Raji (cell line): ENCODE measurements around the gene SEPTIN1.
A peak's percentile ranks its signal among the peaks of the same experiment; 100 is the strongest.

Source experiments
- POLR2A ChIP-seq: IDR thresholded peaks from 2 replicates; pipeline ENCODE4 v1.6.1; 2011; ENCODE audit warnings: low read depth, low read length, control low read depth; ENCODE audit not compliant: insufficient read depth

The SEPTIN1 gene, protein sequence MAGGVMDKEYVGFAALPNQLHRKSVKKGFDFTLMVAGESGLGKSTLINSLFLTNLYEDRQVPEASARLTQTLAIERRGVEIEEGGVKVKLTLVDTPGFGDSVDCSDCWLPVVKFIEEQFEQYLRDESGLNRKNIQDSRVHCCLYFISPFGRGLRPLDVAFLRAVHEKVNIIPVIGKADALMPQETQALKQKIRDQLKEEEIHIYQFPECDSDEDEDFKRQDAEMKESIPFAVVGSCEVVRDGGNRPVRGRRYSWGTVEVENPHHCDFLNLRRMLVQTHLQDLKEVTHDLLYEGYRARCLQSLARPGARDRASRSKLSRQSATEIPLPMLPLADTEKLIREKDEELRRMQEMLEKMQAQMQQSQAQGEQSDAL

DNA sequence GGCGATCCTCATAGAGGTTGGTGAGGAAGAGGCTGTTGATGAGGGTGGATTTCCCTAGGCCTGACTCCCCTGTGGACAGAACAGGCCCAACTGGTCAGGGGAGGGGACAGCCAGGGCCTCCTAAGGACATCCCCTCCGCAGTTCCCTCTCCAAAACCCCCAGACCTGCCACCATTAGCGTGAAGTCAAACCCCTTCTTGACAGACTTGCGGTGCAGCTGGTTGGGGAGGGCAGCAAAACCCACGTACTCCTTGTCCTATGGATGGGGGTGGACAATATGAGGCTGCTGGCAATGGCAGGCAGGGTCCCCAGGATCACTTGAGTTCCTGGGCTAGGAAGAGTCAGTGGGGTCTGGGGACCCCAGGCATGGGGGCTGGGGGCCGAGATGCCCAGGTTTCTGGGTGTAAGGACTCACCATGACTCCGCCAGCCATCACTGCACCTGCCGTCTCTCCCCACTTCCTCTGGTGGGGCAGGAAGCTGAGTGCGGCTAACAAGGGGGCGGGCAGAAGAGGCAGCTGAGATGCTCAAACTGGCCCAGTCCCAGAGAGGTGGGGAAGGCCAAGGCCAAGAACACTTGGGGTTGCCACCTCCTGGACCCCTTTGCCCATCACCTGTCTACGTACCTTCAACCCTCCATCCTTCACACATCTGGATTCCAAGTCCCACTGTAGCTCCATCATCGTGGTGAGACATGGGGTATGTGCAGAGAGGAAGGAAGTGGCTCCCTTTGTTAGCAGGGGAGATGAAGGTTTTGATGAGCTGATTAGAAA is at the start of gene SEPTIN1:
TSS of gene SEPTIN1 (minus strand) at position 451 of the 771 bp plus-strand sequence. CDS start at position 432, 19 bp downstream.
- peak; percentile 94 for TF ChIP-seq POLR2A

DNA sequence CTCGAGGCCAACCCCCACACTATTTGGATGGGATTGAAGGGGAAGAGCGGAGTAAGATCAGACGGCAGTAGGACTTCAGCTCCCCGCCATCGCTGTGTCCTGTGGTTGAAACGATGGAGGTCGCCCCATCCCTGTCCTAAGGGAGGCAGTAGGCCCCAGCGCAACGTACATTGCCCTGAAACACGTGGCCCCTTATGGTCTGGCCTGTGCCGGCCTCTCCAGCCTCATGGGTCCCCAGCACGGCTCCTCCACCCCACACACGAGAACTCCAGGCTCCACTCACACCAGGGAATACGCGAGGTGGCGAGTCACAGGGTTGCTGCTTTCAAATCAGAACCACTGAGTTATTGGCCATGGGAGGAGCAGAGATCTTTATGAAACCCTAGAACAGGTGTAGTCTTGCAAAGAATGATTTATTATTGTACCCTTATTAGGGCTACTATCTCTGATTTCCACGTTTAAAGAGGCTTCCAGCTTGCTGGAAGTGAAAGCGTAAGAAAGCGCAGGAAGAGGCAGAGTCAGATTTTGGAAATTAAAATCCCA is 48.1 kb upstream of the SEPTIN1 start:
- no peak for TF ChIP-seq POLR2A

DNA sequence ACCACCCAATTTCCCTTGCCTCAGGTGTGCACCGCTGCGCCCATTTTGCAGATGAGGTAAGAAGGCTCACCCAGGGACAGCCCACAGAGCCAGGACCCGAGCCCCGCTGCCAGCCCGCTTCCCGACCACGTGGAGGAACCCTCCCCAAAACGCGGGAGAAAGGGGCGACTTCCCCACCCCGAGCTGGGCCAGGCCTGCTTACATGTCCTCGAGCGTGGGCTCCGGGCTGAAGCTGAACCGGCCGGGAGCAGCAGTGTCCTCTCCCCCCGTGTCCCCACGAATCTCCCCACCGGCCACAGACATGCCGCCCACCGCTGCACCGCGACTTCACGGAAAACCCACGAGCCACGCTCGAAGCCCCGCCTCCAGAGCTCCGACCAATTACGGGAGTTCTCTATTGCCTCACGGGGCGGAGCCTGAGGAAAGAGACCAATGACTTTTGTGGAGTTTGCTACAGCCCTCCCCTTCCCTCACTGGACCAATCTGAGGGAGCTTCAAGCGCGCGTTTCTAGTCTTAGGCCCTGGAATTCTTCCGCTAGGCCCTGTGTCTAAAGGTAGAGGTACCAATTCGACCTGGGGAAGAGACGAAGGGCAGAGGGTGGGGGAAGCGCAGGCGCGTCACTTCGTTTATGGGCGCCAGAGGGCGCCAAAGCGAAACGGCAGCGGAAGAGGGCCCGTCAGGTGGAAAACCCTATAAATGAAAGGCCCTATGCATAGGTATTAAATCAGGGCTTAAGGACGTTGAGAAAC is 47.5 kb upstream of the SEPTIN1 start, which contains the start of gene DCTPP1:
TSS of gene DCTPP1 (minus strand) at position 353 of the 750 bp plus-strand sequence. CDS start at position 303, 50 bp downstream.
- TF ChIP-seq POLR2A = peak; percentile 66

DNA sequence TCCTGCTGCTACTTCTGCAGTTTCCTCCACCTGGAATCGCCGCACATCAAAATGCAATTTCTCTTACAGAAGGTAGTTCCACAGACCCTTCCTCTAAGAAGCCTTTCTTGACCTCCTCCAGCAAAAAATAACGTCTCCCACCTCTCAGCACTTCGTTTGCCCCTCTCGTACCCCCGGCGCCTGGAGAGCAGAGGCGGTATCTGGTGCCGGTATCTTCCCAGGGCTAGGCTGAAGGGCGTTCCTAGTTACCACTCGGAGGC is 47.0 kb upstream of the SEPTIN1 start:
- TF ChIP-seq POLR2A = no peak

DNA sequence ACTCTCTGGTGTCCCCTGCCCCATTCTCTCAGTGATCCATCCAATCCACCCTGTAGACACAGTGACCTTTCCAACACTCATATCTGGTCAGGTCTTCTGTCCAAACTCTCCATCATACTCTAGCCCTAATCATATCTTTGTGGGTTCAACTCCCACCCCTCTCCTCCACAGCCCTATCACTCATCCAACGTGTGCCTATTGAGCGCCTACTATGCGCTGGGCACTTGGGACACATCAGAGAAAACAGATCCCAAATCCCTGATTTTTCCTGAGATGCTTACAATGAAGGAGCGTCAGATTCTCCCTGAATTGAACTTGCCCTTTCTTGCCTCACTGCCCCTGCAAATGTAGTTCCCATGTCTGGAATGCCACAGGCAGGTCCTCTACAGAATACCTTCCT is 45.7 kb upstream of the SEPTIN1 start:
- TF ChIP-seq POLR2A = no peak

DNA sequence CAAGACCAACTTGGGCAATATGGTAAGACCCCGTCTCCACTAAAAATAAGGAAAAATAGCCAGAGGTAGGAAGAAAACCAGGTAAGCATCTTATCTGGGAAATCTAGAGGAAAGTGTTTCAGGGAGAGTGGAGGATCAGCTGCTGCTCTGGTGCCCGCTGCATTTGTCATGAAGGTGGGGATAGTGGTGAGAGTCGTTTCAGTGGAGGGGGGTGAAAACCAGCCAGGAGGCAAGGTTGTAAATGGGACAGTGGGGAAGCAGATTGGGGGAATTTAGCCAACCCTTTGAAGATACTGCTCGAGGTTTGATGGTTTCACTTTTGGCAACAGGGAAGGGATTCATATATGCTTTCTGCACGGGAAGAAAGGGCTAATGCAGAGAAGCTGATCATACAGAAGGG is 38.6 kb upstream of the SEPTIN1 start:
- TF ChIP-seq POLR2A = no peak

DNA sequence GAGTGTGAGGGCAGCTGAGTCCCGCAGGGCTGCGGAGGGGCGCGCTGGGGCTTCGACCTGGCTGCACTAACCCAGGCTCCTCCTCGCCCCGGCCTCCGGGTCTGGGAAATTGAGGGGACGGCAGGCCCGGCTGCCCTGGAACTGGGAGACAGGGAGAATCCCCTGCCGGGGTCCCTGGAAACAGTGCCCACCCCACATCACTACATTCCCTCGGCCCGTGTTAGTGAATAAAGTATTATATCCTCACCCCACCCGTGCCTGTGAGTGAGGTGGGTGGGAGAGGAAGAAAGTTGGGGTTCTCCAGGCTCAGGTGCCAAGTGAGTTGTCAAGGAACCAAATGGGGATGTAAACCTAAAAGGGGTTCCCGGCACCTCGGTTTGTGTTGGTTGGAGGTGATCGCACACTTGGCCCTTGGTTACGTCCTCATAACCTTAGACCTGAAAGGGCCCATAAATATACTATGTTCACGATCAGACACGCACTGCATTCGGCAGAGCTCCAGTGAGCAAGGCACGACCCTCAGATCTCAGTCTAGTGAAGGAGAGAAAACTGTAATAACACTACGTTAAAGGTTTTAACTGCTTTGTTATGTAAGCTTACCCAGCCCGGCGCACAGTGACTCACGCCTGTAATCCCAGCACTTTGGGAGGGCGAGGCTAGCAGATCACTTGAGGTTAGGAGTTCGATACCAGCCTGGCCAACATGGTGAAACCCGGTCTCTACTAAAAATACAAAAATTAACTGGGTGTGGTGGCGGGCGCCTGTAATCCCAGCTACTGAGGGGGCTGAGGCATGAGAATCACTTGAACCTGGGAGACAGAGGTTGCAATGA is 36.2 kb upstream of the SEPTIN1 start:
- no peak for TF ChIP-seq POLR2A

DNA sequence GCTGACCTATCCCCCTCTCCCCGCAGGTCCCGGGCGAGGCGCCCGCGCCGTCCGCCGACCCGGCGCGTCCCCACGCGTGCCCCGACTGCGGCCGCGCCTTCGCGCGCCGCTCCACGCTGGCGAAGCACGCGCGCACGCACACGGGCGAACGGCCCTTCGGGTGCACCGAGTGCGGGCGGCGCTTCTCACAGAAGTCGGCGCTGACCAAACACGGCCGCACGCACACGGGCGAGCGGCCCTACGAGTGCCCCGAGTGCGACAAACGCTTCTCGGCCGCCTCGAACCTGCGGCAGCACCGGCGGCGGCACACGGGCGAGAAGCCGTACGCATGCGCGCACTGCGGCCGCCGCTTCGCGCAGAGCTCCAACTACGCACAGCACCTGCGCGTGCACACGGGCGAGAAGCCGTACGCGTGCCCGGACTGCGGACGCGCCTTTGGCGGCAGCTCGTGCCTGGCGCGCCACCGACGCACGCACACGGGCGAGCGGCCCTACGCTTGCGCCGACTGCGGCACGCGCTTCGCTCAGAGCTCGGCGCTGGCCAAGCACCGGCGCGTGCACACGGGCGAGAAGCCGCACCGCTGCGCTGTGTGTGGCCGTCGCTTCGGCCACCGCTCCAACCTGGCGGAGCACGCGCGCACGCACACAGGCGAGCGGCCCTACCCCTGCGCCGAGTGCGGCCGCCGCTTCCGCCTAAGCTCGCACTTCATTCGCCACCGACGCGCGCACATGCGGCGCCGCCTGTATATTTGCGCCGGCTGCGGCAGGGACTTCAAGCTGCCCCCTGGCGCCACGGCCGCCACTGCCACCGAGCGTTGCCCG is 35.4 kb upstream of the SEPTIN1 start:
- peak; percentile 59 for TF ChIP-seq POLR2A

DNA sequence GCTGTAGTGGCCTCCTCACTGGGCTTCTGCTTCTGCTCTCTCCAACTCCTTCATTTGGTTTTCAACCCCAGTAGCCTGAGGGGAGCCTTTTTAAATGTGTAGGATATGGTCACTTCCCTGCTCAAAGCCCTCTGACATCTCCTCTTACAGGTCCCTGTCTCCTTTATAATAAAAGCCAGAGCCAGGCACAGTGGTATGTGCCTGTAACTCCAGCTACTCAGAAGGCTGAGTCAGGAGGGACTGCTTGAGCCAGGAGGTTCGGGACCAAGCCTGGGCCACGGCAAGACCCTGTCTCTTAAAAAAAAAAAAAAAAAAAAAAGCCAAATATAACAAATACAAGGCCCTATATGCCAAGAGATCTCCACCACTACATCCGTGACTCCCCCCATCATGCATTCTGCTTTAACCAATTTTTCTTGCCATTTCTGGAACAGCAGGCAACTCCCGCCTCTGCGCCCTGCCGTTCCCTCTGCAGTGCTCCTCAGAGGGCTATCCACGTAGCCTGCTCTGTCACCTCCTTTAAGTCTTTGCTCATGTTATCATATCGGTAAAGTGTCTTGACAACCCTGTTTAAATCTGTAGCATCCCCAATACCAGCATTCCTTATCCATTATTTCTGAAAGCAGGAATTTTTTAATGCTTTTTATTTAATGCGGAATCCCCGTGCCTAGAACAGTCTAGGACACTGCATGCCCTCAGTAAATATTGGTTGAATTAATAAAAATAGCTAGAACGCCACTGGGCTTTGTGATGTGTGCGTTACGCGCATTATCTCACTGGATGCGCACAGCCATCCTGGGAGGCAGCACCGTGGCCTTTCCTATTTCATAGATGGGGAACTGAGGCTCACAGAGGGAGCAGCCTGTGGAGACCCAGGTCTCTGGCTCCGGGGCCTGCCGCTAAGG is 34.5 kb upstream of the SEPTIN1 start:
- no peak for TF ChIP-seq POLR2A

DNA sequence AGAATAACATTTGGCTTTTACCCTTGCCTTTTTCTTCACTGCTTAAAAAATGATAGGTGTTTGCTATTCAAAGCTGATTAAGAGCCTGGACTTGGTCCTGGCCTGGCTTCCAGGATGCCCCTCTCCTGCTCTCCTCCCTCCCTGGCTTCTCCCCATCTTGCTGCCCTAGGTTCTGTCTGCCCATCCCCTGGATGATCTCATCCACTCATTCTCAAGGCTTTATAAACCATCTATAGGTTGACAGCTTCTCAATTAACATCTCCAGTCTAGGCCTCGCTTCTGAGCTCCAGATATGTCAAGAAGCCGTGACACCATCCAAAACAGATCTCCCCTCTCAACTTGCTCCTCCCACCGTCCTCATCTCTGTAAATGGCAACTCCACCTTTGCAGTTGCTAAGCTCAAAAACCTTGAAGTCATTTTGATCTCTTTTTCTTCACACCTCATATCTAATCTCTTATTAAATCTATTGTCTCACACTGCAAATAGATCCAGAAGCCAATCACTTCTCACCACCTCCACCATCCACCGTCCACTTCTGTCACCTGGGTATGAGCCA is 33.8 kb upstream of the SEPTIN1 start:
- no peak for TF ChIP-seq POLR2A

DNA sequence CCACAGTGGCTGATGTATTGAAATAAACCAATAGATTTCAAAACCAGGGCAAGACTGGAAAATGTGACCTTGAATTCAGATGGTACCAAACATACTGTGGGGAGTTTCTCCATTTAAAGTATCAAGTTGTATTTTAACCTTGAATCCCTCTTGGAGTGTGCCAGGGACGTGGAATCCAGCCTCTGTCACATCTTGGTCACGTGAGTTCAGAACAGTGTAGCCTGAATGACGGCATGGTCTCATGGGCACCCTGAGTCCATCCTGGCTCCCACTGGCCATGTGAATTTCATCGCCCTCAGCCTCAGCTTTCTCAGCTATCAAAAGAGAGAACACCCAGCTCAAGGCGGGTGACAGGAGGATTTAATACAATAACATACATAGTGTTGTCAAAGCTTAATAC is 31.8 kb upstream of the SEPTIN1 start:
- TF ChIP-seq POLR2A = no peak

DNA sequence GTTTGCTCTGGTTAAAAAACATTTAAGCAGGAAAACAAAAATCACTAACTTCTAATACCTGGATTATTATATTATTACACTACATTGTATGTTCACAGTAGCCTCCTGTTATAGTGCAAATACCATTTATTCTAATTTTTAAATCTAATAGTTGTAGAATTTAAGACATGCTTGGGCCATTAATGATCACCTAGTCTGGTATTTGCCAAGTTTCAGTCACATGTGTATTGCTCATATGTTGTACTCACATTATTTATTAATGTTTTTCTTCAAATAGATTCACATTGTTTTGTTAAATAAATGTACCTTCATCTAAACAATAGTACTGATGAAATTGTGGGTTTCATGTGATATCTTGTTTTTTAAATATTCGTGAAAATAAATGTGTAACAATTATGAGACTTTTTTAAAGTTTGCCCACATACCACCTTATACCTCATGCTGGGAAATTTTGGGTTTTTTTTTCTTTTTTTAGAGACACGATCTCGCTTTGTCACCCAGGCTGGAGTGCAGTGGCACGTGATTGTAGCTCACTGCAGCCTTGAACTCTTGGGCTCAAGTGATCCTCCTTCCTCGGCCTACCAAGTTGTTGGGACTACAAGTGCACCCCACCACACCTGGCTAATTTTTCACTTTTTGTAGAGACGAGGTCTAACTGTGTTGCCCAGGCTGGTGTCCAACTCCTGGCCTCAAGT is 30.9 kb upstream of the SEPTIN1 start:
- TF ChIP-seq POLR2A = no peak
